Small intestine (tissue), 7 donors: ENCODE measurements around the gene UBE2L5. TPM values are rescaled to one million over a fixed set of nuclear protein-coding genes. Genes with fewer than 3 reads are reported as not detected.

ENCODE experiments used
- DNase-seq, 2 donors: peaks; one replicate each; pipeline versions ENCODE4 v3.0.0 to v3.0.0-alpha.2; 2013
- FAIRE-seq: peaks from 2 replicates; lab custom pipeline; 2012; peaks lifted over from hg19 to GRCh38; lab: Jason Lieb, UNC
- H3K27ac ChIP-seq, 3 donors: one replicate each; pipeline ENCODE4 v1.5.1; 2013; ENCODE audit warnings: low read length in 2 of 3, mild to moderate bottlenecking in 2 of 3, control low read depth in 1 of 3, inconsistent platforms in 1 of 3, low read depth in 1 of 3, moderate library complexity in 1 of 3
- H3K27me3 ChIP-seq, 3 donors: one replicate each; pipeline ENCODE4 v1.6.1; 2013; ENCODE audit warnings: low read length in 3 of 3, inconsistent platforms in 1 of 3; ENCODE audit not compliant: control insufficient read depth in 3 of 3, insufficient read depth in 3 of 3
- H3K36me3 ChIP-seq, 3 donors: one replicate each; pipeline ENCODE4 v1.6.1; 2013; ENCODE audit warnings: low read length in 3 of 3, inconsistent platforms in 1 of 3, low read depth in 1 of 3, mild to moderate bottlenecking in 1 of 3, moderate library complexity in 1 of 3; ENCODE audit not compliant: control insufficient read depth in 3 of 3, insufficient read depth in 2 of 3
- H3K4me1 ChIP-seq, 3 donors: one replicate each; pipeline ENCODE4 v1.6.1; 2013; ENCODE audit warnings: low read length in 2 of 3, inconsistent platforms in 1 of 3, low read depth in 1 of 3, mild to moderate bottlenecking in 1 of 3, moderate library complexity in 1 of 3; ENCODE audit not compliant: control insufficient read depth in 3 of 3, insufficient read depth in 2 of 3
- H3K4me3 ChIP-seq, 3 donors: one replicate each; pipeline ENCODE4 v1.5.1; 2013; ENCODE audit warnings: low read length in 3 of 3, control low read depth in 1 of 3, inconsistent platforms in 1 of 3, low read depth in 1 of 3, mild to moderate bottlenecking in 1 of 3, moderate library complexity in 1 of 3
- H3K9me3 ChIP-seq, 2 donors: one replicate each; pipeline ENCODE4 v1.6.1; 2013; ENCODE audit warnings: low read depth in 1 of 2, low read length in 1 of 2; ENCODE audit not compliant: control insufficient read depth in 2 of 2, insufficient read depth in 1 of 2
- WGBS, 3 donors: extraction: QIAGEN DNeasy Blood & Tissue Kit; methylation state at CpG; one replicate each; pipeline ENCODE4 v1.1.7; 2013; 5-methylcytosine and 5-hydroxymethylcytosine counted together
- polyA plus RNA-seq, 4 donors: library from polyadenylated mRNA; stranded (reverse) in 3 of 4; unstranded in 1 of 4; fragments of 200-250 nt in 3 of 4; fragments of 120-200 nt in 1 of 4; gene quantifications; one replicate each; pipeline versions ENCODE4 v1.2.1 to v1.2.3, GENCODE V29; 2013
- donor health status: healthy with polysubstance abuse.
- donor health status: control.
- donor health status: control.
- donor health status: Bipolar disorder and iron deficiency.
- donor health status: healthy.

Gene UBE2L5
- polyA plus RNA-seq, 4 donors: 0.18 TPM; not detected in 3

GRCh38 chr13:30410705-30411125 lies 11.6 kb upstream of the UBE2L5 start:
- no peaks in the 10 kb centered on the region for H3K36me3 ChIP-seq
- H3K9me3 ChIP-seq: no peaks in the 10 kb centered on the region
- WGBS, 3 donors: 82 to 87% (median 87%) methylated on average over 2 of the region's 2 CpGs
- H3K27ac ChIP-seq: no peak overlapping the region
- no peak overlapping the region for H3K4me3 ChIP-seq
- DNase-seq (no peak), FAIRE-seq (no peak)
- peaks cover 0 to 5% (median 0%) of the 10 kb centered on the region in 3 donors for H3K4me1 ChIP-seq
- H3K27me3 ChIP-seq: no peaks in the 10 kb centered on the region

- Histone ChIP-seq H3K27ac (no peak overlapping the region), H3K36me3 (no peaks in the 10 kb centered on the region), H3K9me3 (no peaks in the 10 kb centered on the region), H3K4me3 (no peak overlapping the region), H3K4me1 (peaks cover 0 to 4% (median 0%) of the 10 kb centered on the region in 3 donors), H3K27me3 (no peaks in the 10 kb centered on the region)
- no peak for FAIRE-seq
- DNase-seq: no peak
Measured at GRCh38 chr13:30412346-30412745, 9.9 kb upstream of the UBE2L5 start.

GRCh38 chr13:30413842-30414241 lies 8.5 kb upstream of the UBE2L5 start:
- H3K36me3 ChIP-seq: no peaks in the 10 kb centered on the region
- no peaks in the 10 kb centered on the region for H3K27me3 ChIP-seq
- H3K4me1 ChIP-seq: no peaks in the 10 kb centered on the region
- FAIRE-seq (no peak), DNase-seq (no peak)
- H3K27ac ChIP-seq: no peak overlapping the region
- no peaks in the 10 kb centered on the region for H3K9me3 ChIP-seq
- 62 to 83% (median 73%) methylated on average over 3 of the region's 3 CpGs for WGBS, 3 donors
- no peak overlapping the region for H3K4me3 ChIP-seq

- H3K36me3 ChIP-seq: no peaks in the 10 kb centered on the region
- no peak for FAIRE-seq
- DNase-seq: no peak
- H3K9me3 ChIP-seq: no peaks in the 10 kb centered on the region
- H3K27me3 ChIP-seq: no peaks in the 10 kb centered on the region
- no peaks in the 10 kb centered on the region for H3K4me1 ChIP-seq
- peak overlapping the region in 1 of 3 donors; percentile 34 for H3K27ac ChIP-seq
- 73 to 85% (median 81%) methylated on average over 3 of the region's 3 CpGs for WGBS, 3 donors
- no peak overlapping the region for H3K4me3 ChIP-seq
Measured at GRCh38 chr13:30415430-30416030, 6.8 kb upstream of the UBE2L5 start.

- WGBS, 3 donors: 80 to 96% (median 91%) methylated on average over 1 of the region's 1 CpG
- no peak for FAIRE-seq
Measured at GRCh38 chr13:30416471-30416870, 5.8 kb upstream of the UBE2L5 start.

GRCh38 chr13:30418075-30418716 lies 4.1 kb upstream of the UBE2L5 start:
- Histone ChIP-seq H3K27me3 (peaks cover 0 to 2% (median 0%) of the 10 kb centered on the region in 3 donors), H3K36me3 (no peaks in the 10 kb centered on the region), H3K4me1 (peaks cover 0 to 10% (median 0%) of the 10 kb centered on the region in 3 donors), H3K27ac (no peak overlapping the region), H3K9me3 (no peaks in the 10 kb centered on the region), H3K4me3 (no peak overlapping the region)
- FAIRE-seq (no peak), DNase-seq (no peak)
- 91 to 92% (median 91%) methylated on average over 6 of the region's 6 CpGs for WGBS, 3 donors

More at GRCh38 chr13:30416471-30416870, 5.8 kb upstream of the UBE2L5 start:
- DNase-seq: no peak
- H3K27ac ChIP-seq: no peak overlapping the region
- H3K4me1 ChIP-seq: peaks cover 0 to 7% (median 0%) of the 10 kb centered on the region in 3 donors
- H3K36me3 ChIP-seq: no peaks in the 10 kb centered on the region
- H3K27me3 ChIP-seq: no peaks in the 10 kb centered on the region
- no peak overlapping the region for H3K4me3 ChIP-seq
- no peaks in the 10 kb centered on the region for H3K9me3 ChIP-seq

- peaks cover 0 to 5% (median 0%) of the 10 kb centered on the region in 3 donors for H3K27me3 ChIP-seq
- H3K4me1 ChIP-seq: peaks cover 0 to 10% (median 0%) of the 10 kb centered on the region in 3 donors
- no peaks in the 10 kb centered on the region for H3K36me3 ChIP-seq
- H3K9me3 ChIP-seq: no peaks in the 10 kb centered on the region
- no peak overlapping the region for H3K27ac ChIP-seq
- no peak for FAIRE-seq
- H3K4me3 ChIP-seq: no peak overlapping the region
- WGBS, 3 donors: 86 to 87% (median 87%) methylated on average over 9 of the region's 9 CpGs
- no peak for DNase-seq
Measured at GRCh38 chr13:30418717-30419459, 3.4 kb upstream of the UBE2L5 start.
